Effector memory CD4-positive, alpha-beta T cell (primary cell): Measurements from ENCODE around the gene TPO.
"Not testable (repeated sequence)": the region's sequence is repeated elsewhere in the genome, so short reads cannot be mapped to it uniquely, and the experiment has no call there.

ENCODE experiments used
- DNase-seq, 3 donors: peaks; one replicate each; pipeline ENCODE4 v3.0.0-alpha.2; 2020
- H3K27ac ChIP-seq: 2 replicates; pipeline ENCODE4 v1.7.0; 2013; ENCODE audit warnings: mild to moderate bottlenecking, low read length, moderate library complexity; ENCODE audit not compliant: insufficient read depth, poor library complexity, severe bottlenecking
- H3K27me3 ChIP-seq: replicated peaks from 2 replicates; pipeline ENCODE4 v1.7.0; 2013; ENCODE audit warnings: mild to moderate bottlenecking, low read length; ENCODE audit not compliant: insufficient read depth, control insufficient read depth, poor library complexity, severe bottlenecking
- H3K36me3 ChIP-seq: 2 replicates; pipeline ENCODE4 v1.7.0; 2013; ENCODE audit warnings: mild to moderate bottlenecking, low read length, moderate library complexity; ENCODE audit not compliant: control insufficient read depth, insufficient read depth
- H3K4me1 ChIP-seq: 2 replicates; pipeline ENCODE4 v1.7.0; 2013; ENCODE audit warnings: low read length, mild to moderate bottlenecking; ENCODE audit not compliant: control insufficient read depth, insufficient read depth, poor library complexity, severe bottlenecking
- H3K4me3 ChIP-seq: 2 replicates; pipeline ENCODE4 v1.7.0; 2013; ENCODE audit warnings: low read length, low read depth, mild to moderate bottlenecking; ENCODE audit not compliant: insufficient read depth, poor library complexity, severe bottlenecking
- H3K9me3 ChIP-seq: 2 replicates; pipeline ENCODE4 v1.7.0; 2013; ENCODE audit warnings: mild to moderate bottlenecking, low read length, moderate library complexity; ENCODE audit not compliant: control insufficient read depth

Gene TPO

GRCh38 chr2:1571477-1572417, 158.5 kb downstream of the TPO start:
- no peak overlapping the region for H3K4me3 ChIP-seq
- H3K36me3 ChIP-seq, result no peaks in the 10 kb centered on the region
- peaks cover 3% of the 10 kb centered on the region for H3K9me3 ChIP-seq
- no peak overlapping the region for H3K27ac ChIP-seq
- H3K27me3 ChIP-seq, result no peaks in the 10 kb centered on the region
- H3K4me1 ChIP-seq, result no peaks in the 10 kb centered on the region
- DNase-seq, result no peak

DNA sequence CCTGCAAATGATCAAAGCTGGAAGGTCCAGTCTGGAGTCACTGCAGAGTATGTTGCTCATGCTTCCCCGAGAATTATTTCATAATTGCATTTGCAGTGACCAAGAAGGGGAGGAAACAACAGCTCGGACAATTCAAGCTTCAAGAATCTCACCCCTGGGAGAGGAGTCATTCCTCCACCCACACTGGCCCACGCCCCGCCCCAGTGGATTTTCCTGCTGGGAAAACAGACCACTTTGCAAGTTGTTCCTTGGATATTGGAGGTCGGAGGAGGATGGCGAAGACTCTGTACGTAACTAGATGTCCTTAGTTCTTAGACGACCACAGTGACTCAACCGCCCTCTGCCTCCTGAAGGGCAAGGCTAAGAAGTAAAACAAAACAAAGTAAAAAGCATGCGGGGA, 159.4 kb downstream of the TPO start:
- Histone ChIP-seq H3K9me3 (no peaks in the 10 kb centered on the region), H3K27me3 (no peaks in the 10 kb centered on the region), H3K4me3 (no peak overlapping the region), H3K4me1 (no peaks in the 10 kb centered on the region), H3K27ac (no peak overlapping the region), H3K36me3 (no peaks in the 10 kb centered on the region)
- DNase-seq, result no peak

GRCh38 chr2:1577846-1578245, 164.6 kb downstream of the TPO start:
- Histone ChIP-seq H3K27me3 (no peaks in the 10 kb centered on the region), H3K9me3 (no peaks in the 10 kb centered on the region), H3K4me3 (no peak overlapping the region), H3K36me3 (no peaks in the 10 kb centered on the region), H3K4me1 (no peaks in the 10 kb centered on the region), H3K27ac (no peak overlapping the region)
- no peak for DNase-seq

DNA sequence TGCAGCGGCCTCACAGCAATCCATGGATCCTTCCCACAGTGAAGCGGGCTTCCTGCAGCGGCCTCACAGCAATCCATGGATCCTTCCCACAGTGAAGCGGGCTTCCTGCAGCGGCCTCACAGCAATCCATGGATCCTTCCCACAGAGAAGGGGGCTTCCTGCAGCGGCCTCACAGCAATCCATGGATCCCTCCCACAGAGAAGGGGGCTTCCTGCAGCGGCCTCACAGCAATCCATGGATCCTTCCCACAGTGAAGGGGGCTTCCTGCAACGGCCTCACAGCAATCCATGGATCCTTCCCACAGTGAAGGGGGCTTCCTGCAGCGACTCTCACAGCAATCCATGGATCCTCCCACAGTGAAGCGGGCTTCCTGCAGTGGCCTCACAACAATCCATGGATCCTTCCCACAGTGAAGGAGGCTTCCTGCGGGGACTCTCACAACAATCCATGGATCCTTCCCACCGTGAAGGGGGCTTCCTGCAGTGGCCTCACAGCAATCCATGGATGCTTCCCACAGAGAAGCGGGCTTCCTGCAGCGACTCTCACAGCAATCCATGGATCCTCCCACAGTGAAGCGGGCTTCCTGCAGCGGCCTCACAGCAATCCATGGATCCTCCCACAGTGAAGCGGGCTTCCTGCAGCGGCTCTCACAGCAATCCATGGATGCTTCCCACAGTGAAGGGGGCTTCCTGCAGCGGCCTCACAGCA, 168.1 kb downstream of the TPO start:
- not testable (repeated sequence) for DNase-seq, H3K27ac ChIP-seq, H3K4me3 ChIP-seq, H3K27me3 ChIP-seq, H3K36me3 ChIP-seq, H3K9me3 ChIP-seq, H3K4me1 ChIP-seq

- Histone ChIP-seq H3K27me3 (no peaks in the 10 kb centered on the region), H3K4me3 (no peak overlapping the region)
- no peak for DNase-seq
These were observed 168.8 kb downstream of the TPO start for GRCh38 chr2:1581965-1582625.

GRCh38 chr2:1582891-1583341, 169.7 kb downstream of the TPO start:
- H3K4me3 ChIP-seq, result no peak overlapping the region

More at GRCh38 chr2:1581965-1582625, 168.8 kb downstream of the TPO start:
- no peaks in the 10 kb centered on the region for H3K36me3 ChIP-seq
- H3K9me3 ChIP-seq, result no peaks in the 10 kb centered on the region
- no peaks in the 10 kb centered on the region for H3K4me1 ChIP-seq
- no peak overlapping the region for H3K27ac ChIP-seq

GRCh38 chr2:1584051-1584531, 170.8 kb downstream of the TPO start:
- no peak for DNase-seq
- no peaks in the 10 kb centered on the region for H3K36me3 ChIP-seq
- no peak overlapping the region for H3K27ac ChIP-seq
- H3K9me3 ChIP-seq, result no peaks in the 10 kb centered on the region
- no peaks in the 10 kb centered on the region for H3K27me3 ChIP-seq
- H3K4me3 ChIP-seq, result no peak overlapping the region
- no peaks in the 10 kb centered on the region for H3K4me1 ChIP-seq

More at GRCh38 chr2:1582891-1583341, 169.7 kb downstream of the TPO start:
- Histone ChIP-seq H3K27ac (no peak overlapping the region), H3K9me3 (no peaks in the 10 kb centered on the region), H3K4me1 (no peaks in the 10 kb centered on the region), H3K36me3 (no peaks in the 10 kb centered on the region), H3K27me3 (no peaks in the 10 kb centered on the region)
- no peak for DNase-seq

DNA sequence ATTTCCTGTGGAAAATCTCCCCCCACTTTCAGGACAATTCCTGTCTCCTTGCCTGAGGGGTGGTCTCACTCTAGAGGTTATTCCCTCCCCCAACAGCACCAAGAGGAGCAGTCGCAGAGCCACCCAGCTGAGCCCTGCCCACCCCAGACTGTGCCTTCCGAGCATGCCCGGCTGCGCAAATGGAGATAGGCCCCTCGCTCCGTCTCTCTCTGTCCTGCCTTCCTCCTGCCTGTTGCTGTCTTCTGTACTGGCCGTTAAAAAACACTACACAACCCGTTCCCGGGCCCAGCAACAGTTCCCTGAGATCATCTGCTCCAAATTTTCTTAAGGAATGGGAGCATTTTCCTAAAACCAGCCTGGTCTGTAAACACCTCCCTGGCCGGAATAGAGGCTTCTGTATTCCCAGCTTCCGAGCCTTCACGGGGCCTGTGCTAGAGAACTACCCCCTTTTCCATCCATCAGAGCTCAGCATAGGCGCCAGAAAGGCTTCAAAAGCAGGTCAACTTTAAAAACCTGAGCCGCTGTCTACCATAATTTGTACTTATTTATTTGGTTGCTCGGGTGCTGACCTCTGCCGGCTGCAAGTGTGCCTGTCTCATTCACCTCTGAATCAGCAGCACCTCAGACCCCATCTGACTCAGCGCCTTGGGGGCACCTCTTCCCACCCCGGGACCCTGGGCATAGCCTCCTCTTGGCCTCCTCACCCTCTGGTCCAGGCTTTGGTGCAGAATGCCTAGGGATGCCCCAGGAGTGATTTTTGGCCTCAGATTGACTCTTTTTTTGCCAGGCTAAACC, 171.6 kb downstream of the TPO start:
- H3K27me3 ChIP-seq, result no peaks in the 10 kb centered on the region
- no peak overlapping the region for H3K27ac ChIP-seq
- no peaks in the 10 kb centered on the region for H3K9me3 ChIP-seq
- no peak for DNase-seq
- H3K4me3 ChIP-seq, result no peak overlapping the region
- H3K4me1 ChIP-seq, result no peaks in the 10 kb centered on the region
- no peaks in the 10 kb centered on the region for H3K36me3 ChIP-seq

GRCh38 chr2:1585635-1586034, 172.4 kb downstream of the TPO start:
- Histone ChIP-seq H3K9me3 (no peaks in the 10 kb centered on the region), H3K27me3 (no peaks in the 10 kb centered on the region), H3K27ac (no peak overlapping the region), H3K4me3 (no peak overlapping the region), H3K4me1 (no peaks in the 10 kb centered on the region), H3K36me3 (no peaks in the 10 kb centered on the region)
- no peak for DNase-seq
